SJCRH30 (cell line): Measurements from ENCODE around the gene CCDC188. TPM values are rescaled to one million over a fixed set of nuclear protein-coding genes. Genes with fewer than 3 reads are reported as not detected.

Experiments used
- DNase-seq, 2 experiments: peaks; one replicate each; pipeline ENCODE4 v3.0.0-alpha.2; 2015 to 2020
- H3K27ac ChIP-seq: fragments of 250-450 bp; sonication (Bioruptor Pico); 2 replicates; pipeline ENCODE4 v1.5.1; 2020; ENCODE audit warnings: mild to moderate bottlenecking, moderate library complexity
- H3K27me3 ChIP-seq: fragments of 250-450 bp; sonication (Bioruptor Pico); 2 replicates; pipeline ENCODE4 v1.5.1; 2020; ENCODE audit warnings: mild to moderate bottlenecking, moderate library complexity
- H3K36me3 ChIP-seq: fragments of 250-450 bp; sonication (Bioruptor Pico); 2 replicates; pipeline ENCODE4 v1.5.1; 2020; ENCODE audit warnings: mild to moderate bottlenecking, moderate library complexity
- H3K4me1 ChIP-seq: fragments of 250-450 bp; sonication (Bioruptor Pico); 2 replicates; pipeline ENCODE4 v1.5.1; 2020; ENCODE audit warnings: mild to moderate bottlenecking, moderate library complexity
- H3K4me3 ChIP-seq: fragments of 250-450 bp; sonication (Bioruptor Pico); 2 replicates; pipeline ENCODE4 v1.5.1; 2020; ENCODE audit warnings: mild to moderate bottlenecking, moderate library complexity
- H3K9me3 ChIP-seq: fragments of 250-450 bp; sonication (Bioruptor Pico); replicated peaks from 2 replicates; pipeline ENCODE4 v1.5.1; 2020; ENCODE audit warnings: mild to moderate bottlenecking, moderate library complexity
- total RNA-seq: library from RNA; depleted of rRNA; stranded (reverse); fragments of >200 nt; shearing (Covaris generic); gene quantifications from 2 replicates; pipeline ENCODE4 v1.2.3, GENCODE V29; 2014

CCDC188 gene
- total RNA-seq, 1 experiment from 2014 or later, result not detected

DNA sequence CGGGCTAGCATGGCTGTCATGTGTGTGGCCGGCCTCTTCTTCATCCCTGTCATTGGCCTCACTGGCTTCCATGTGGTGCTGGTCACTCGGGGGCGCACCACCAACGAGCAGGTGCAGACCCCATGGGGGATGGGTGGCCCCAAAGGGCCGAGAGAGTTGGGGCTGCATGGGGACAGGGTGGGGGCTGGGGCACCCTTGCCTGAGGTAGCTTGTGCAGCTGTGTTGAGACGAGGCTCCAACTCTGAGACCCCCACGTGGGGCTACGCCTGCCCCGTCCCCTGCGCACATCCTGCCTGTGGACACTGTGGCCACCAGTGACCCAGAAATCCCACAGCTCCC lies 10.8 kb downstream of the CCDC188 start:
- Histone ChIP-seq H3K9me3 (no peaks in the 10 kb centered on the region), H3K36me3 (no peaks in the 10 kb centered on the region), H3K4me1 (peaks cover 22% of the 10 kb centered on the region), H3K4me3 (no peak overlapping the region), H3K27me3 (no peaks in the 10 kb centered on the region), H3K27ac (no peak overlapping the region)
- no peak for DNase-seq

DNA sequence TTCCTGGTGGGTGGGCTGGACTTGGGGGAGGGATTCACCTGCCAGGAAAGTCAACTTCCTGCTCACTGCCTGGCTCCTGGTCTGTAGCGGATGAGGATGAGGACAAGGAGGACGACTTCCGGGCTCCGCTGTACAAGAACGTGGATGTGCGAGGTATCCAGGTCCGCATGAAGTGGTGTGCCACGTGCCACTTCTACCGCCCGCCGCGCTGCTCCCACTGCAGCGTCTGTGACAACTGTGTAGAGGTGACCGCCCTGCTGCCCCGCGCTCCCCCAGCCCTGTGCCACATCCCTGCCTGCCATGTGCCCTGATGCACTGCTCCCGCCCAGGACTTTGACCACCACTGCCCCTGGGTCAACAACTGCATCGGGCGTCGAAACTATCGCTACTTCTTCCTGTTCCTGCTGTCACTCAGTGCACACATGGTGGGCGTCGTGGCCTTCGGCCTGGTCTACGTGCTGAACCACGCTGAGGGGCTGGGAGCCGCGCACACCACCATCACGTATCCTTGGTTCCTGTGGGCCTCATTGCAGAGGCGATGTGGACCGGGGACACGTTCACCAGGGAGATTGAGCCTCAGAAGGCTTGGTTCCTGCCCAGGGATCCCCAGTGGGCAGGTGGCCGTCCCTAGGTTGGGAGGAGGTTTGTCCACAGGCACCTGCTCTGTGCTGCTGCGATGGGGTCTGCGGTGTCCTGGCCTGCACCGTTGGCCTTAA lies 11.3 kb downstream of the CCDC188 start:
- Histone ChIP-seq H3K27ac (no peak overlapping the region), H3K9me3 (no peaks in the 10 kb centered on the region)

DNA sequence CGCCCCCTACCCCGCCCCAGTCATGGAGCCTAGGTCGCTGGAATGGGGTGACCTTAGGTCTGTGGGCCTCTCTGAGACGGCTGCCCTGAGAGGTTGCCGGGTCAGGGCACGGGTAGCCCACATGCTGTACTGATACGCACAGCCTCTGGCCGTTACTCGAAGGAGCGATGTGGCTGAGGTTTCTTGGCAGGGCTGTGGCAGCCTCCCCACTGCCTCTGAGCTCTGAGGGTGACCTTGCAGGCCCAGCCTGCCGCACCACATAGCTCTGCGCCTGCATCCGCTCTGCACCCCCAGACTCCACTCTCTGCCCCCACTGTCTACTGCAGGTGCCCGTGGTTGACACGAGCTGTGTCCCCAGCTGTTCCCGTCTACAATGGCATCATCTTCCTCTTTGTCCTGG lies 12.0 kb downstream of the CCDC188 start:
- Histone ChIP-seq H3K4me1 (peaks cover 22% of the 10 kb centered on the region), H3K27me3 (no peaks in the 10 kb centered on the region), H3K4me3 (no peak overlapping the region), H3K36me3 (no peaks in the 10 kb centered on the region), H3K27ac (no peak overlapping the region), H3K9me3 (no peaks in the 10 kb centered on the region)
- no peak for DNase-seq

More for the DNA sequence above, 11.3 kb downstream of the CCDC188 start:
- DNase-seq, result no peak
- Histone ChIP-seq H3K36me3 (no peaks in the 10 kb centered on the region), H3K27me3 (no peaks in the 10 kb centered on the region), H3K4me1 (peaks cover 22% of the 10 kb centered on the region), H3K4me3 (no peak overlapping the region)

DNA sequence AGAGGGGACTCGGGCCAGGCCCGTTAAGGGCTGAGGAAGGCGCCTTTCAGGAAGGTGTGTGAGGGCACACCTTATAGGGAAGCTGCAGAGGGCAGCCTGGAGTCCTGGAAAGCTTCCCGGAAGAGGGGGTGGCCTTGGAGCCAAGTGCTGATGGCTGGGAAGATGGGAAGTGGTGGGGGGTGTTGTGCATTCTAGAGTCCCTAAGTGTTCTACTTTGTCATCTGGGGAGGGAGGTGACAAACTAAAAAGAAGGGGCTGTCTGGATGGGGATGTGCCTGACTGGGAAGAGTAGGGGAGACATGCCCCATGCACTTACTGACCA lies 12.5 kb downstream of the CCDC188 start:
- Histone ChIP-seq H3K36me3 (no peaks in the 10 kb centered on the region), H3K4me3 (no peak overlapping the region), H3K4me1 (peaks cover 22% of the 10 kb centered on the region), H3K27me3 (no peaks in the 10 kb centered on the region), H3K27ac (no peak overlapping the region), H3K9me3 (no peaks in the 10 kb centered on the region)
- no peak for DNase-seq

DNA sequence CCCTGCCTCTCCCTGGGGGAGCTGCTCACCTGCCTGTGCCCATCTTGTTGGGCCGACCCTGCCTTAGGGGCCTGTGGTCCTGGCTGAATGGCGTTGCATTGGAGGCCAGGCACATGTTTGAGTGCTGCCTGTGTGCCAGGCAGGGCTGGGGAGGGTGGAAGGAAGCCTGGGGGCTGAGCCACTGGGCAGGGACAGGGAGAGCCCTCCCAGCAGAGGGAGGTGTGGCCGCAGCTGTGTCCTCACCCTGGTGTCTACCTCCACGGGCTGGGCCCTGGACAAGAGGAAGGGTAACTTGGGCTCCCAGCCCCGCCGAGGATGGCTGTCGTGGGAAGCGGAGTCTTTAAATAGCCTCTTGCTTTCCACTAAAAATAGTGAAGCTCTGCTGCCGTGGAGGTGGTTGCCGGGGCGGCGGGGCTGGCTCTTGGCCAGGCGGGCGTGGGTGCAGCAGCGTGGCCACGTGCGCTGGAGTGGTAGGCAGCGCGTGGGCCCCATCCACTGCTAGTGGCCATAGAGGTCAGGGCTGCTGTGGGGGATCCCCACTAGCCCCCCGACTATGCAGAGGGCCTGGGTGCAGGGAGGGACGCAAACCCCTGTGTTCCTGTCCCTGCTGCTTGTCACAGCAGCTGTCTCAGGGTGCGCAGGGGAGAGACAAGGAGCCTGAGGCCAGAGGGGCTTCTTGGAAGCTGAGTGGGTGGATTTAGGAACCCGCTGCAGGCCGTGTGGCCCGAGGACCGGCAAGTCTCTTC lies 13.0 kb downstream of the CCDC188 start:
- Histone ChIP-seq H3K4me3 (no peak overlapping the region), H3K9me3 (no peaks in the 10 kb centered on the region), H3K27ac (no peak overlapping the region), H3K27me3 (no peaks in the 10 kb centered on the region), H3K36me3 (no peaks in the 10 kb centered on the region), H3K4me1 (peaks cover 22% of the 10 kb centered on the region)
- DNase-seq, result peak; percentile 73 to 79

DNA sequence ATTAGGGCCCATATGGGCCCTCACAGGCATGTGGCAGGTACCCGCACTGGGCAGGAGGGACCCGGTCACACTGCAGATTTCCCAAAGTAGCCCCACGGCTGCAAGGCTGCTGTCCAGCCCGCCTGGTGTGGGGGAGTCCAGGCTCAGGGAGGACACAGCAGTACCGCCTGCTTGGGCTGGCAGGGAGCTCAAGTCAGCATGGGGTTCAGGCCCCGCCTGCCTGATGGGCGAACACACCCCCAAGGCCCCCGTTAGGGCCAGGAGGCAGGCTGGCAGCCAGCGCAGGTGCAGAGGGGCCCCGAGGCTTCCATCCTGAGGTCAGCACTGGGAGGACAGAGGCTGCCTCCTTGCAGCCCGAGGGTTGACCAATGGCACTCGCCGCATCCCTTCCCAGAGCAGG lies 13.7 kb downstream of the CCDC188 start:
- Histone ChIP-seq H3K36me3 (no peaks in the 10 kb centered on the region), H3K27me3 (no peaks in the 10 kb centered on the region), H3K4me3 (no peak overlapping the region), H3K27ac (no peak overlapping the region), H3K9me3 (no peaks in the 10 kb centered on the region), H3K4me1 (peaks cover 22% of the 10 kb centered on the region)
- no peak for DNase-seq

DNA sequence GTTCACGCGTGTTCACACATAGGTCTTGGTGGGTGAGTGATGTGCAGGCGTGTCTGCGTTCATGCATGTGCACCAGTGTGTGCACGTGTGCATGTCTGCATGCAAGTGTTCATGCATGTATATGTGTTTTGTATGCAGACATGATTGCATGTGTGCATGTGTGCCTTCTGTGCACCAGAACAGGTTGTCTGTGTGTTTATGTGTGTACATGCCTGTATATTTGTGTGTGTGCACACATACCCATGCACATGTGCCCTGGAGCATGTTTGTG lies 14.3 kb downstream of the CCDC188 start:
- no peak for DNase-seq
- peaks cover 22% of the 10 kb centered on the region for H3K4me1 ChIP-seq
- H3K27ac ChIP-seq, result no peak overlapping the region
- H3K4me3 ChIP-seq, result no peak overlapping the region
- no peaks in the 10 kb centered on the region for H3K9me3 ChIP-seq
- no peaks in the 10 kb centered on the region for H3K36me3 ChIP-seq
- no peaks in the 10 kb centered on the region for H3K27me3 ChIP-seq

DNA sequence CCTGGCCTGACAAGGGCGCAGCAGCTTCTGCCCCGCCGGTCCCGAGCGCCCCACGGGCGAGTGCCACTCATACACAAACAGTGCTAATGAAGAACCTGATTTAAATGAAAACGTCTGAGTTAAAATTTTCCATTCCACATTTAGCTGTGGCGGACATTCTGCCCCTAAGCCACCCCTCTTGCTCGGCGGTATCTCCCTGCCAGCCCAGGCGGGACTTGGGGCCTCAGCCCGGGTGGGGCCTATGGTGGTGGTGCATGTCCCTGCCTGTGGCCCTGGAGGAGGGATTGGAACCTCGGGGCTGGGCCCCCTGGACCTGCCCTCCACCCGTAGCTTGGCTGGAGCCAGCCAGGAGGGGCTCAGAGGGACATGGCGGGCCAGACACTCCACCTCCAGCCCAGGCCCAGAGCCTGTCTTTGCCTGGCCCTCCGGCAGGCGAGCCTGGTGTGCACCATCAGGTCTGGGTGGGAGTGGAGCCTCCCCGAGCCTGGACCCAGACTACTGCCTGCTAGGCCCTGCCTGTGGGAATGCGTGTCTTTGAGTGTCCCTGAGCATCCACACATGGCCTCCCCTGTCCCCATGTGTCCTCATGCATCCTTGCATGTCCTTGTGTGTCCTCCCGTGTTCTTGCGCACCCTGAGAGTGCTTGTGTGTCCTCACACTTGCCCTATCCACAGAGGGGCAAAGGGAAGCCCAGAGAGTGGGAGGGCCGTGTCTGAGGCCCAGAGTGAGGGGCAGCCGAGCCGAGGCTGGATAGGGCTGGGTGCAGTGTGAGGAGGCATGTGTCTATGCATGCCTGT lies 14.9 kb downstream of the CCDC188 start:
- H3K9me3 ChIP-seq, result no peaks in the 10 kb centered on the region
- no peak overlapping the region for H3K27ac ChIP-seq
- DNase-seq, result no peak
- no peaks in the 10 kb centered on the region for H3K36me3 ChIP-seq
- H3K4me1 ChIP-seq, result peaks cover 22% of the 10 kb centered on the region
- no peak overlapping the region for H3K4me3 ChIP-seq
- H3K27me3 ChIP-seq, result no peaks in the 10 kb centered on the region

DNA sequence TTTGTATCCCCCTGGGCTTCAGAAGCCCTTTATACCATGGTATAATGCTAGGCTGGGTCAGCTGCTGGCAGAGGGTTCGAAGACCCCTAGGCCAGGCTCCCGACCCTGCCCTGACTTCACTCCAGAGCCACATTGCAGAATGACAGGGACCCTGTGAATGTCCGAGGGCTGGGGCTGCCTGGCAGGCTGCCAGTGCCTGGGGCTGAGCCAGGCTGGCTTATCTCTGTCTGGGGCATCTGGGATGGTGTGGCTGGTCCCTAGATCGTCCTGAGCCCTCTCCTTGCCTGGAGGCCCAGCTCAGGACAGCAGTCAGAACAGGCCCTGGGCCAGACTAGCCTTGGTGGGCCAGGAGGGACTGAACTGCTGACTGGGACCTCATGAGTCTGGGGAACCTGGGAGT lies 15.6 kb downstream of the CCDC188 start:
- Histone ChIP-seq H3K4me1 (peaks cover 22% of the 10 kb centered on the region), H3K27me3 (no peaks in the 10 kb centered on the region), H3K36me3 (no peaks in the 10 kb centered on the region), H3K4me3 (no peak overlapping the region), H3K9me3 (no peaks in the 10 kb centered on the region), H3K27ac (no peak overlapping the region)
- no peak for DNase-seq

DNA sequence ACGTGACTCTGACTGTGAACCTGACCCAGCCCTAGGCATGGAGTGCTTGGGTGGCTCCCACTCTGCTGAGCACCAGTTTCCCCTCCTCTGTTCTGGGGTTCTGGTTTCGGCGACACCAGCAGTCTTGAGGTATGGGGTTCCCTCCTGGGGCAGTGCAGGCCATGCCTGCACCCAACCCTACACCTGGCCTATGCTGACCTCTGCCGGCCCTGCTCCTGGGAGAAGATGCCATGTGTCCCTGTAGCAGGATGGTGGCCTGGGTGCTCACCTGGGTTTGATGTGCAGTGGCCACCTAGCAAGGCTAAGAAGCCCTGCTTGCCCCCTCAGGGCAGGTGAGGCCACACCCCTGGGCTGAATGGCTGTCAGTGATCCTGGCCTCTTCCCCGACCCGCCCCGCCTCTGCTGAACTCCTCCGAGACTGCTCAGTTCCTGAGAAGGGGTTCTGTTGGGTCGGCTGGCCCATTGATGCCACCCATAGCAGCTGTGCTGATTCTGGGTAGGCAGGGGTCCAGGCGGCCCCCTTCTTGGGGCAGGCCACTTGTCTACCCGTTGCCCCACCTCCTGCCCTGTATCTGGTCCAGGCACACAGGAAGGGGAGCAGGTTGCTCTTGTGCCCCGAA lies 16.8 kb downstream of the CCDC188 start:
- H3K9me3 ChIP-seq, result no peaks in the 10 kb centered on the region
- no peak for DNase-seq
- H3K27ac ChIP-seq, result no peak overlapping the region
- H3K4me3 ChIP-seq, result no peak overlapping the region
- H3K4me1 ChIP-seq, result peaks cover 22% of the 10 kb centered on the region
- no peaks in the 10 kb centered on the region for H3K27me3 ChIP-seq
- H3K36me3 ChIP-seq, result no peaks in the 10 kb centered on the region

DNA sequence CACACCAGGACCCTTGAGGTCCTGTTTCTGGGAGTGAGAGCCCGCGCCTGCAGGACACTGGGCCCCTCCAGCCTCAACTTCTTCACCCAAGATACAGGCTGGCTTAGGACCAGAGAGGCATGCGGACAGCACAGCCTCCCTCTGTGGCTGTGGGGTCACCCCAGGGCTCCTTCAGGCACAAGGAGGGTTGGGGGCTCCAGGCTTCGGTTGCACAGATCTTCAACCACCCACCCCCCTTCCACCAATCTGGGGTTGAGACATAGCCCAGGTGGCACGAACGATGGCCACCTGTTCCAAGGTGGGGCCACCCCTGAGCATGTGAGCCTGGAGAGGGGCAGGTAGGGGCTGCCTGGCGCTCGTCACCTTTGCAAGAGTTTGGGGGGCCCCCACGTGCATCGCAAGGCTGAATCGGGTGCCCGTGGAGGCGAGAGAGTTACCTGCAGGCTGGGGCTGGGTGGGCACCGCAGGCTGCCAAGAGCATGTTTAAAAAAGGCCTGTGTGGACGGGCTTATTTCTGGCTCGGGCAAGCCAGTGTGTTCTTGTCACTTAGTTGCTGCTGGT lies 18.1 kb downstream of the CCDC188 start:
- Histone ChIP-seq H3K9me3 (no peaks in the 10 kb centered on the region), H3K4me3 (peak overlapping the region; percentile 70), H3K4me1 (peaks cover 16% of the 10 kb centered on the region), H3K36me3 (peaks cover 2% of the 10 kb centered on the region; the same call in 1 of the 2 replicates), H3K27me3 (no peaks in the 10 kb centered on the region), H3K27ac (no peak overlapping the region)
- DNase-seq, result no peak

DNA sequence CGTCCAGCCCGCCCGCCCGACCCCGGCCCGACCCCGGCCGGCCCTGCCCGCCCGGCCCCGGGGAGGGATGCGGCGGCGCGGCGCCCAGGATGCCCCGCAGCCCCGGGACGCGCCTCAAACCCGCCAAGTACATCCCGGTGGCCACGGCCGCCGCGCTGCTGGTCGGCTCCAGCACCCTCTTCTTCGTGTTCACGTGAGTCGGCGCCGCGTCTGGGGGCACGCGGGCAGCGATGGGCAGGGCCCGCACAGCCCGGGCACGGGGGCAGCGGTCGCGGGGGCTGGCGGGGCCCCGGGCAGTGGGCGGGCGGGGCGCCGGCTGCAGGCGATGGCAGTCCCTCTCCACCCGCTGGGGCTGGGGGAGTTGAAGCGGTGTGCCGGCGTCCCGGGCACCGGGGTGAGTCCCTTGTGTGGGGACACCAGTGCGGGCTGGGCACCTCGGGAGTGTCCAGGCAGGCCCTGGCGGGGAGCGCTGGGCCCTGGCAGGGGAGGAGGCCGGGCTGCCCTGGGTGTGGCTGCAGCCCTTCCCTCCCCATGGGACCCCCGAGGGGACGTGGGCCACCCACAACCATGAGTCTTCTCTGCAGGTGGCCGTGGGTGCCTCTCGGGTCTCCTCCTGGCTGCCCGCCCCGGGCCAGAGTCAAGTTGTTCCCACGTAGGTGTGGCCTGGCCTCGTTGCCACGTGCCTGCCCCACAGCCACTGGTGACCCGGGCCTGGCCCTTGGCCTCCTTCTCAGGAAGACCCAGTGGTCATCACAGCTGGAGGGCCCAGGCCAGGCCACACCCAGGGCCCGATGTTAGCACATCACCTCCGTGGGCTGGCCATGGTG lies 18.8 kb downstream of the CCDC188 start:
- H3K27me3 ChIP-seq, result no peaks in the 10 kb centered on the region
- H3K4me3 ChIP-seq, result peak overlapping the region; percentile 70
- peaks cover 9% of the 10 kb centered on the region for H3K36me3 ChIP-seq
- DNase-seq, result no peak
- no peaks in the 10 kb centered on the region for H3K9me3 ChIP-seq
- no peak overlapping the region for H3K27ac ChIP-seq
- peaks cover 9% of the 10 kb centered on the region for H3K4me1 ChIP-seq

DNA sequence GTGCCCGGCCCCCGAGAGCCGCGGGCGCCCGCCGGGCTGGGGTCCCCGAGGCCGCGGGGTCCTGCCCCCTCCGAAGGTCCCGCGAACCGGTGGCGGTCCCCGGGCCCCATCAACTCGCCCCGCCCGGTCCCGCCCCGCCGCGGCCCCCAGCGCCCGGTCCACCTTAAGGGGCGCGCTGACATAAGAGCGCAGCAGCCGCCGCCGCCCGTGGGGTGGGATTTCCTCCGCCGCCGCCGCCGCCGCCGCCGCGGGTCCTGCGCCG lies 19.3 kb downstream of the CCDC188 start, which contains the start of gene ZDHHC8:
ZDHHC8 (plus strand) TSS at position 208 of the 262 bp plus-strand sequence. CDS start 144 bp downstream, outside the sequence.
- H3K27ac ChIP-seq, result no peak within 1 kb of the TSS
- DNase-seq, result no peak
- H3K4me1 ChIP-seq, result peaks cover 4% of the 10 kb centered on the region; the same call in 1 of the 2 replicates
- no peaks in the 10 kb centered on the region for H3K27me3 ChIP-seq
- no peaks in the 10 kb centered on the region for H3K9me3 ChIP-seq
- H3K4me3 ChIP-seq, result peak within 1 kb of the TSS; percentile 70
- H3K36me3 ChIP-seq, result peaks cover 12% of the 10 kb centered on the region
